Pancreas (tissue), 10 donors: ENCODE data around the gene SLC29A3. TPM values are rescaled to one million over a fixed set of nuclear protein-coding genes. Genes with fewer than 3 reads are reported as not detected.

Experiments
- ATAC-seq, 4 donors: fragments of 200-7000 bp; cut with Tn5 transposase; one replicate each; pipeline versions ENCODE4 v1.8.0 to v1.9.1; 2020; ENCODE audit warnings: mild to moderate bottlenecking in 4 of 4, moderate library complexity in 4 of 4
- DNase-seq, 6 donors: peaks; one replicate each; pipeline ENCODE4 v3.0.0-alpha.2; 2020
- FAIRE-seq: peaks from 2 replicates; lab custom pipeline; 2012; peaks lifted over from hg19 to GRCh38; lab: Jason Lieb, UNC
- H3K27ac ChIP-seq, 4 donors: fragments of 200-600 bp; sonication (generic); 1 replicate in 3 of 4; 2 replicates in 1 of 4; pipeline versions ENCODE4 v1.5.0 to v1.8.0; 2020
- H3K27me3 ChIP-seq, 4 donors: fragments of 200-600 bp; one replicate each; pipeline ENCODE4 v1.8.0; 2021
- H3K36me3 ChIP-seq, 3 donors: fragments of 200-600 bp; sonication (generic) in 1 of 3; one replicate each; pipeline versions ENCODE4 v1.5.0 to v1.8.0; 2020 to 2021
- H3K4me1 ChIP-seq, 3 donors: fragments of 200-600 bp; one replicate each; pipeline ENCODE4 v1.8.0; 2021
- H3K4me3 ChIP-seq, 4 donors: fragments of 200-600 bp; sonication (generic) in 2 of 4; one replicate each; pipeline versions ENCODE4 v1.5.0 to v1.8.0; 2020 to 2021
- H3K9me3 ChIP-seq, 4 donors: fragments of 200-600 bp; one replicate each; pipeline ENCODE4 v1.8.0; 2021
- CTCF ChIP-seq, 4 donors: fragments of 200-600 bp; sonication (generic) in 3 of 4; IDR thresholded peaks; one replicate each; pipeline versions ENCODE4 v1.5.0 to v1.8.0; 2021; ENCODE audit warnings: antibody characterized with exemption in 4 of 4
- WGBS, 2 donors: extraction: QIAGEN DNeasy Blood & Tissue Kit; methylation state at CpG; one replicate each; pipeline ENCODE4 v1.1.7; 2013; 5-methylcytosine and 5-hydroxymethylcytosine counted together
- intact Hi-C, 3 donors: fragments of 100-400 bp; cut with DNase I; formaldehyde crosslinking; loops; one replicate each; pipeline versions ENCODE4 v1.11.1 to v1.14.2; 2022
- polyA plus RNA-seq, 2 donors: library from polyadenylated mRNA; stranded (reverse); fragments of 200-250 nt; gene quantifications; one replicate each; pipeline ENCODE4 v1.2.3, GENCODE V29; 2013
- total RNA-seq, 6 donors: library from RNA; stranded (reverse); fragmentation: NEBNext Ultra II Directional in 4 of 6; extraction: Animal tissue kit (Norgen Biotek cat#: 25700) in 4 of 6; gene quantifications; one replicate each; pipeline versions ENCODE4 v1.2.1 to v1.2.4, GENCODE V29; 2021 to 2023
- donor health status: healthy with polysubstance abuse.
- donor health status: DM: no; HTN: no; CAD: no; lungs with moderate emphysema.
- donor health status: DM: no; HTN: no; CAD: no.
- donor health status: control.
- donor health status: control.
- donor health status: Bipolar disorder and iron deficiency.
- donor health status: DM: yes; HTN: yes; CAD: no.
- donor health status: DM: no; HTN: no; CAD: no.
- donor health status: DM: no; HTN: no; CAD: no.
- donor health status: DM: yes; HTN: yes; CAD: no.

The SLC29A3 gene
- total and polyA plus RNA-seq, 8 donors, result 2.2 to 7.0 (median 3.2) TPM

GRCh38 chr10:71397296-71398212 is 78.5 kb downstream of the SLC29A3 start:
- Histone ChIP-seq H3K4me3 (peak overlapping the region; percentile 11 to 51 (median 27)), H3K36me3 (no peaks in the 10 kb centered on the region), H3K27ac (no peak overlapping the region), H3K9me3 (no peaks in the 10 kb centered on the region), H3K27me3 (peaks cover 0 to 7% (median 0%) of the 10 kb centered on the region in 4 donors), H3K4me1 (peaks cover 0 to 10% (median 5%) of the 10 kb centered on the region in 3 donors)
- ATAC-seq (peak; percentile 28 to 41 (median 32)), FAIRE-seq (no peak), DNase-seq (peak in 2 of 6 donors; percentile 65 to 77)
- WGBS, 2 donors, result 2% methylated on average over 64 to 82 of the region's 82 CpGs
- intact Hi-C loops, result loop anchor here in 1 of 3 donors (5.0 kb wide), 1 partner anchor 175 kb away; no protein-coding TSS in a partner anchor
- TF ChIP-seq CTCF (IDR thresholded peaks at IDR 0.05), result no peak

GRCh38 chr10:71398976-71399375 is 79.9 kb downstream of the SLC29A3 start:
- Histone ChIP-seq H3K36me3 (no peaks in the 10 kb centered on the region), H3K9me3 (no peaks in the 10 kb centered on the region), H3K4me1 (peaks cover 0 to 10% (median 5%) of the 10 kb centered on the region in 3 donors), H3K4me3 (no peak overlapping the region), H3K27me3 (peaks cover 0 to 7% (median 0%) of the 10 kb centered on the region in 4 donors), H3K27ac (no peak overlapping the region)
- ATAC-seq (no peak), FAIRE-seq (no peak), DNase-seq (no peak)
- 68 to 72% methylated on average over 4 of the region's 4 CpGs for WGBS, 2 donors
- TF ChIP-seq CTCF (IDR thresholded peaks at IDR 0.05), result no peak
- intact Hi-C loops, result loop anchor here in 1 of 3 donors (5.0 kb wide), 1 partner anchor 173 kb away; no protein-coding TSS in a partner anchor

- intact Hi-C loops, result loop anchor here in 1 of 3 donors (5.0 kb wide), 1 partner anchor 172 kb away; no protein-coding TSS in a partner anchor
- 64 to 66% methylated on average over 5 of the region's 5 CpGs for WGBS, 2 donors
- Histone ChIP-seq H3K36me3 (no peaks in the 10 kb centered on the region), H3K4me1 (peaks cover 0 to 10% (median 5%) of the 10 kb centered on the region in 3 donors), H3K27me3 (peaks cover 0 to 7% (median 0%) of the 10 kb centered on the region in 4 donors), H3K27ac (no peak overlapping the region), H3K9me3 (no peaks in the 10 kb centered on the region), H3K4me3 (no peak overlapping the region)
- no peak for FAIRE-seq
- no peak for TF ChIP-seq CTCF (IDR thresholded peaks at IDR 0.05)
- no peak for ATAC-seq
- no peak for DNase-seq
These were observed 80.9 kb downstream of the SLC29A3 start for GRCh38 chr10:71399946-71400345.

- no peak for TF ChIP-seq CTCF (IDR thresholded peaks at IDR 0.05)
- no peak for DNase-seq
- Histone ChIP-seq H3K4me3 (no peak overlapping the region), H3K36me3 (no peaks in the 10 kb centered on the region), H3K9me3 (no peaks in the 10 kb centered on the region), H3K4me1 (peaks cover 0 to 10% (median 5%) of the 10 kb centered on the region in 3 donors), H3K27ac (no peak overlapping the region), H3K27me3 (peaks cover 0 to 7% (median 0%) of the 10 kb centered on the region in 4 donors)
- intact Hi-C loops, result no loop called here
- ATAC-seq, result no peak
- FAIRE-seq, result no peak
- 77 to 79% methylated on average over 7 of the region's 7 CpGs for WGBS, 2 donors
These were observed 82.0 kb downstream of the SLC29A3 start for GRCh38 chr10:71401056-71401455.
